A673 (cell line): ENCODE measurements around the gene TFDP2. TPM values are rescaled to one million over a fixed set of nuclear protein-coding genes. Genes with fewer than 3 reads are reported as not detected.

Experiments
- BruUV-seq: library from RNA; stranded (reverse); fragments of 400-500 nt; replicated peaks from 2 replicates; lab custom pipeline; 2021; lab: Mats Ljungman, UMichigan
- CTCF ChIA-PET: fragments of 300-600 bp; sonication (Branson Sonifier 250); formaldehyde crosslinking; loops from one replicate; lab custom pipeline; 2022; ENCODE audit warnings: antibody characterized with exemption; lab: Charles Lee
- POLR2A ChIA-PET: fragments of 300-600 bp; sonication (Branson Sonifier 250); formaldehyde crosslinking; loops from one replicate; lab custom pipeline; 2022; ENCODE audit warnings: antibody characterized with exemption; ENCODE audit not compliant: low non-redundant PET; lab: Charles Lee
- DNase-seq: peaks from one replicate; pipeline ENCODE4 v3.0.0-alpha.2; 2015; ENCODE audit warnings: low spot score
- H3K27ac ChIP-seq: fragments of 200-600 bp; sonication (generic); 2 replicates; pipeline ENCODE4 v1.5.1; 2016; ENCODE audit warnings: mixed run types, low read depth, mild to moderate bottlenecking, mixed read lengths, antibody characterized with exemption, low read length; ENCODE audit not compliant: poor library complexity, severe bottlenecking
- H3K27me3 ChIP-seq: fragments of 200-600 bp; sonication (generic); replicated peaks from 2 replicates; pipeline ENCODE4 v1.6.1; 2017; ENCODE audit warnings: mixed run types, low read depth, mild to moderate bottlenecking, mixed read lengths, antibody characterized with exemption, low read length; ENCODE audit not compliant: insufficient read depth, poor library complexity
- H3K36me3 ChIP-seq: fragments of 200-600 bp; sonication (generic); 2 replicates; pipeline ENCODE4 v1.6.1; 2016; ENCODE audit warnings: mixed run types, mild to moderate bottlenecking, mixed read lengths, antibody characterized with exemption, low read length; ENCODE audit not compliant: insufficient read depth, poor library complexity, severe bottlenecking
- H3K4me1 ChIP-seq: fragments of 200-600 bp; sonication (generic); 2 replicates; pipeline ENCODE4 v1.6.1; 2017; ENCODE audit warnings: mixed run types, mild to moderate bottlenecking, mixed read lengths, antibody characterized with exemption, low read length; ENCODE audit not compliant: insufficient read depth, poor library complexity, severe bottlenecking
- H3K4me3 ChIP-seq: fragments of 200-600 bp; sonication (generic); 2 replicates; pipeline ENCODE4 v1.5.1; 2016; ENCODE audit warnings: low read depth, mixed run types, mild to moderate bottlenecking, mixed read lengths, low read length; ENCODE audit not compliant: poor library complexity, severe bottlenecking
- H3K9me3 ChIP-seq: fragments of 200-600 bp; sonication (generic); 2 replicates; pipeline ENCODE4 v1.6.1; 2016; ENCODE audit warnings: mixed run types, low read depth, mild to moderate bottlenecking, mixed read lengths, antibody characterized with exemption, low read length; ENCODE audit not compliant: poor library complexity, severe bottlenecking
- CTCF ChIP-seq: fragments of 300-800, 200-600 bp; sonication (generic); conservative IDR thresholded peaks from 2 replicates; pipeline ENCODE4 v1.5.1; 2017; ENCODE audit warnings: low read depth, mild to moderate bottlenecking, antibody characterized with exemption, low read length, moderate library complexity, mixed read lengths
- EZH2 ChIP-seq: fragments of 200-600 bp; sonication (generic); IDR thresholded peaks from 2 replicates; pipeline ENCODE4 v1.6.1; 2017; ENCODE audit warnings: borderline replicate concordance, low read depth, mild to moderate bottlenecking, mixed read lengths, antibody characterized with exemption, low read length; ENCODE audit not compliant: poor library complexity, severe bottlenecking
- intact Hi-C: fragments of 100-400 bp; cut with micrococcal nuclease; formaldehyde crosslinking; loops from one replicate; pipeline ENCODE4 v1.10.0; 2022; ENCODE audit not compliant: unreplicated experiment
- total RNA-seq: library from RNA; stranded (reverse); gene quantifications from 2 replicates; pipeline ENCODE4 v1.2.3, GENCODE V29; 2021

Gene TFDP2
- total RNA-seq, 1 experiment from 2014 or later, result 41.6 TPM

DNA sequence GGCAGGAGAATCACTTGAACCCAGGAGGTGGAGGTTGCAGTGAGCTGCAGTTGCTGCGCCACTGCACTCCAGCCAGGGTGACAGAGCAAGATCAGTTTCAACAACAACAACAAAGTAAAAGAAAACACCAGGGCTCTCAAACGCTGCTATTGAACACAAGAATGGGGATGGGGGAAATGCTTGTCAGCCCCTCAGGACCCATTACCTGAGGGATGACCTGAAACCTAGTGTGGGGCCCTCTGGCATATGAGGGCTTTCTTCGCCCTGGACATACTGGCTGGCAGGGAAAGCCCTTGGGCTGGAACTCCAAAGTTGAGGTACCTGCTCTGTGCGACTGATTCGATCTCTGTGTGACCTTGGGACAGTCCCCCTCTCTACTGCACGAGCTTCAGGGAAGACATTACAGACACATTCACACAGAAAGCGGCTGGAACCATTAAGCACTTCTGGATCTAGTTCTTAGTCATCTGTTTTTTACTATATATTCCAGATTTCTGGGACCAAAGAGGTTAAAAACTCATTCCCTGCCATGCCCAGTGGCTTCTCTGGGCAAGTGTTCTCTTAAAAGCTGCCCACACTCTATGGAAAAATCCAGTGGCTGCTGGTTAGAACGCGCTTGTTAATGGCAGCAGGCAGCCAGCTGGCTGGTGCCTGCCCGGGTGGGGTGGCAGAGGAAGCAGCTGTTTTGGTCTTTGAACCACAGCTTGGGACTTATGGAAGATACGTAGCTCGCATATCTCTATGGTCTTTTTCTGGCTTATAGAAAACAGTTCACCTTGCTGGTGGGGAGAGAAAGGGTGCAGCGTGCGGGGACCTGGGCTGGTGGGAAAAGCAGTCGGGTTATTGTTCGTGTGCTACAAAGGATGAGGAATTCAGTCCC, 215.7 kb downstream of the TFDP2 start:
- Histone ChIP-seq H3K9me3 (no peaks in the 10 kb centered on the region), H3K36me3 (no peaks in the 10 kb centered on the region), H3K27me3 (no peaks in the 10 kb centered on the region), H3K27ac (no peak overlapping the region), H3K4me3 (no peak overlapping the region), H3K4me1 (no peaks in the 10 kb centered on the region)
- no TSS peak for BruUV-seq
- DNase-seq, result no peak
- ChIA-PET POLR2A (no interaction called here), CTCF (no interaction called here)
- intact Hi-C loops, result no loop called here
- TF ChIP-seq CTCF (no peak), EZH2 (no peak)

DNA sequence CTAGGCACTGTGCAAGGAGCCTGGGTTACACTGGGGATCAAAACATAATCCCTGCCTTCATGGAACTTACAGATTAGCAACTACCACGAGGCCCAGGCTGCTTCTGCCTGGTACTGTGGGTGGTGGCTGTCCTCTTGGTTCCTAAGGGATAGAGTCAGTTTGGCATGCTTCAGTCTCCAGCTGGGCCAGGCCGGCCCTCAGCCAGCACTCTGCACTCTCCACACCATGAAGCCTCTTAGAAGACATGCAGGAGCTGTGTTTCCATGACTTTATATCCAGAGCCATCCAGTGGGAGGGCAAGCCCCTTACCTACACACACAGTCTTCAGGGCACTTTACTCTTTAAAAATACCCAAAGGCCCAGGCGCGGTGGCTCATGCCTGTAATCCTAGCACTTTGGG, 218.5 kb downstream of the TFDP2 start:
- no TSS peak for BruUV-seq
- Histone ChIP-seq H3K9me3 (no peaks in the 10 kb centered on the region), H3K27ac (no peak overlapping the region), H3K36me3 (no peaks in the 10 kb centered on the region), H3K27me3 (no peaks in the 10 kb centered on the region), H3K4me1 (no peaks in the 10 kb centered on the region), H3K4me3 (no peak overlapping the region)
- ChIA-PET CTCF (no interaction called here), POLR2A (no interaction called here)
- TF ChIP-seq EZH2 (no peak), CTCF (no peak)
- DNase-seq, result no peak
- intact Hi-C loops, result no loop called here

DNA sequence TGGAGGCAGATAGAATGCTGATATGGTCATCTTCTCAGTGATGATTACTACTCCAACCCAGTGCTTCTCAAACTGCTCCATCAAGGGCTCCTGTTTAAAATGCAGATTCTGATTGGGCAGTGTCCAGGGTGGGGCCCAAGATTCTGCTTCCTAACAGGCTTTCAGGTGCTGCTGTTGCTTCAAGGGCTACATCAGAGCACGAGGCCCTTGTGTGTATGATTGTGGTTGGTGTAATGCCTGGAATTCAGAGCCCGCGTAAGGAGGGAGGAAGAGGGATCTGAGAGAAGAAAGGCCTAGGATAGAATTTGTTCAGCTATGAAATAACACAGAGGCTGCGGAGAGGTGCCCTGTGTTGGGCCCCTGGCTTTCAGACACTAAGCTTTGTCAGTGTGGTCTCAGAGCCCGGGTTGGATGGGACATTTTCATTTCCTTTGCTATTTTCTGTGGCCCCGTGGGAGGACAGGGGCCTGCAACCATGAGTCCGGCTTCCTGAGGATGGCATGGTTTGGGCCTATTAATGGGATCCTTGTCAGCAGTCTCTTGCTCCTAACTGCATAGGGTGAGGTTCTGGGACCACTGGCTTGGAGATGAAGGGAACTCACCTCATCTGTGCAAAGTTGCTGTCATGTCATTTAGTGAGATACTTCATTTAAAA, 219.9 kb downstream of the TFDP2 start:
- ChIA-PET CTCF (no interaction called here), POLR2A (no interaction called here)
- intact Hi-C loops, result no loop called here

More for the DNA sequence above, 219.9 kb downstream of the TFDP2 start:
- no peaks in the 10 kb centered on the region for H3K9me3 ChIP-seq
- no peaks in the 10 kb centered on the region for H3K27me3 ChIP-seq
- no peaks in the 10 kb centered on the region for H3K36me3 ChIP-seq
- DNase-seq, result no peak
- TF ChIP-seq CTCF, result no peak
- TF ChIP-seq EZH2, result no peak
- H3K4me3 ChIP-seq, result no peak overlapping the region
- BruUV-seq, result no TSS peak
- no peaks in the 10 kb centered on the region for H3K4me1 ChIP-seq
- no peak overlapping the region for H3K27ac ChIP-seq
